ENCODE results near the gene SCNM1.
"Not testable (repeated sequence)": the region's sequence is repeated elsewhere in the genome, so short reads cannot be mapped to it uniquely, and the experiment has no call there.

The SCNM1 gene

GRCh38 chr1:151193856-151194255 is 27.9 kb downstream of the SCNM1 start:
- Histone ChIP-seq H3K4me3 (ENCODE audit: low read depth, low read length) (no peak overlapping the region), H3K27me3 (no peaks in the 10 kb centered on the region), H3K9me3 (no peaks in the 10 kb centered on the region), H3K4me1 (no peaks in the 10 kb centered on the region), H3K36me3 (no peaks in the 10 kb centered on the region)
- DNase-seq = no peak
- TF ChIP-seq CTCF (IDR thresholded peaks at IDR 0.05; ENCODE audit: low read depth, low read length) = no peak

- not testable (repeated sequence) for H3K36me3 ChIP-seq, H3K27me3 ChIP-seq, H3K4me1 ChIP-seq, H3K9me3 ChIP-seq, DNase-seq
- peak overlapping the region; percentile 41 for H3K4me3 ChIP-seq (ENCODE audit: low read depth, low read length)
These were observed 29.1 kb downstream of the SCNM1 start for GRCh38 chr1:151194894-151195594.

GRCh38 chr1:151196292-151196800 is 30.4 kb downstream of the SCNM1 start:
- no peaks in the 10 kb centered on the region for H3K36me3 ChIP-seq
- H3K4me1 ChIP-seq = no peaks in the 10 kb centered on the region
- DNase-seq = peak; percentile 72
- no peaks in the 10 kb centered on the region for H3K27me3 ChIP-seq
- peak overlapping the region; percentile 41 for H3K4me3 ChIP-seq (ENCODE audit: low read depth, low read length)
- peak; percentile 71 for TF ChIP-seq CTCF (IDR thresholded peaks at IDR 0.05; ENCODE audit: low read depth, low read length)
- H3K9me3 ChIP-seq = no peaks in the 10 kb centered on the region

GRCh38 chr1:151197863-151198253 is 31.9 kb downstream of the SCNM1 start:
- Histone ChIP-seq H3K4me1 (no peaks in the 10 kb centered on the region), H3K9me3 (no peaks in the 10 kb centered on the region), H3K36me3 (peaks cover 14% of the 10 kb centered on the region), H3K27me3 (no peaks in the 10 kb centered on the region), H3K4me3 (ENCODE audit: low read depth, low read length) (peak overlapping the region; percentile 89)
- no peak for TF ChIP-seq CTCF (IDR thresholded peaks at IDR 0.05; ENCODE audit: low read depth, low read length)
- DNase-seq = no peak

- Histone ChIP-seq H3K9me3 (no peaks in the 10 kb centered on the region), H3K36me3 (peaks cover 20% of the 10 kb centered on the region), H3K27me3 (no peaks in the 10 kb centered on the region), H3K4me1 (no peaks in the 10 kb centered on the region), H3K4me3 (ENCODE audit: low read depth, low read length) (peak within 1 kb of the TSS; percentile 89)
- TF ChIP-seq CTCF (IDR thresholded peaks at IDR 0.05; ENCODE audit: low read depth, low read length) = no peak
- peak; percentile 99 for DNase-seq
These were observed 32.5 kb downstream of the SCNM1 start, which contains the start of gene PIP5K1A for GRCh38 chr1:151198254-151199127. TSS of gene PIP5K1A (plus strand) at chr1:151198552. CDS start at chr1:151198997, 445 bp downstream.

- Histone ChIP-seq H3K36me3 (peaks cover 30% of the 10 kb centered on the region), H3K9me3 (no peaks in the 10 kb centered on the region), H3K27me3 (no peaks in the 10 kb centered on the region; the same call in 1 of the 2 replicates), H3K4me1 (no peaks in the 10 kb centered on the region), H3K4me3 (ENCODE audit: low read depth, low read length) (peak overlapping the region; percentile 89)
- DNase-seq = no peak
- TF ChIP-seq CTCF (IDR thresholded peaks at IDR 0.05; ENCODE audit: low read depth, low read length) = no peak
These were observed 34.1 kb downstream of the SCNM1 start for GRCh38 chr1:151199873-151200581.

- H3K4me3 ChIP-seq (ENCODE audit: low read depth, low read length); H3K27me3 ChIP-seq; H3K9me3 ChIP-seq; DNase-seq; H3K4me1 ChIP-seq: not testable (repeated sequence)
- H3K36me3 ChIP-seq = peaks cover 61% of the 10 kb centered on the region
These were observed 39.5 kb downstream of the SCNM1 start for GRCh38 chr1:151205381-151205965.

All from BE2C (cell line).